ENCODE measurements around the gene EVI2A. TPM values are rescaled to one million over a fixed set of nuclear protein-coding genes. Genes with fewer than 3 reads are reported as not detected.
A peak's percentile ranks its signal among the peaks of the same experiment; 100 is the strongest.

EVI2A gene
- total RNA-seq, 6 experiments from 2014 or later: 1.00 to 1.7 (median 1.4) TPM

- no peak overlapping the region for H3K4me3 Mint-ChIP-seq
- H3K27ac Mint-ChIP-seq: no peak overlapping the region
- no peaks in the 10 kb centered on the region for H3K27me3 Mint-ChIP-seq (ENCODE audit: insufficient read depth)
- no peaks in the 10 kb centered on the region for H3K9me3 Mint-ChIP-seq
- no peak for TF ChIP-seq CTCF (IDR thresholded peaks at IDR 0.05)
- no peak for DNase-seq
- H3K36me3 Mint-ChIP-seq (ENCODE audit: low read depth): peaks cover 62% of the 10 kb centered on the region
- peaks cover 54% of the 10 kb centered on the region for H3K4me1 Mint-ChIP-seq (ENCODE audit: low read depth)
Observed at GRCh38 chr17:31273516-31273915, 47.9 kb downstream of the EVI2A start.

- Mint-ChIP-seq H3K36me3 (ENCODE audit: low read depth) (peaks cover 65% of the 10 kb centered on the region), H3K27me3 (ENCODE audit: insufficient read depth) (peaks cover 3% of the 10 kb centered on the region), H3K4me1 (ENCODE audit: low read depth) (peaks cover 61% of the 10 kb centered on the region), H3K27ac (no peak overlapping the region), H3K4me3 (no peak overlapping the region), H3K9me3 (no peaks in the 10 kb centered on the region)
- DNase-seq: no peak
- TF ChIP-seq CTCF (IDR thresholded peaks at IDR 0.05): no peak
Observed at GRCh38 chr17:31272803-31273202, 48.6 kb downstream of the EVI2A start.

- no peak overlapping the region for H3K4me3 Mint-ChIP-seq
- TF ChIP-seq CTCF (IDR thresholded peaks at IDR 0.05): no peak
- DNase-seq: no peak
- H3K4me1 Mint-ChIP-seq (ENCODE audit: low read depth): peaks cover 67% of the 10 kb centered on the region
- peaks cover 3% of the 10 kb centered on the region for H3K27me3 Mint-ChIP-seq (ENCODE audit: insufficient read depth)
- H3K27ac Mint-ChIP-seq: no peak overlapping the region
- no peaks in the 10 kb centered on the region for H3K9me3 Mint-ChIP-seq
- peaks cover 65% of the 10 kb centered on the region for H3K36me3 Mint-ChIP-seq (ENCODE audit: low read depth)
Observed at GRCh38 chr17:31272236-31272635, 49.2 kb downstream of the EVI2A start.

- H3K4me1 Mint-ChIP-seq (ENCODE audit: low read depth): peaks cover 72% of the 10 kb centered on the region
- H3K27ac Mint-ChIP-seq: peak overlapping the region; percentile 83
- peak overlapping the region; percentile 52 for H3K4me3 Mint-ChIP-seq
- peaks cover 4% of the 10 kb centered on the region for H3K27me3 Mint-ChIP-seq (ENCODE audit: insufficient read depth)
- H3K36me3 Mint-ChIP-seq (ENCODE audit: low read depth): peaks cover 64% of the 10 kb centered on the region
- no peak for TF ChIP-seq CTCF (IDR thresholded peaks at IDR 0.05)
- DNase-seq: peak; percentile 92
- H3K9me3 Mint-ChIP-seq: no peaks in the 10 kb centered on the region
Observed at GRCh38 chr17:31269578-31269983, 51.8 kb downstream of the EVI2A start.

- peak overlapping the region; percentile 83 for H3K27ac Mint-ChIP-seq
- H3K4me3 Mint-ChIP-seq: peak overlapping the region; percentile 52
- no peaks in the 10 kb centered on the region for H3K9me3 Mint-ChIP-seq
- DNase-seq: no peak
- TF ChIP-seq CTCF (IDR thresholded peaks at IDR 0.05): no peak
- peaks cover 67% of the 10 kb centered on the region for H3K4me1 Mint-ChIP-seq (ENCODE audit: low read depth)
- peaks cover 4% of the 10 kb centered on the region for H3K27me3 Mint-ChIP-seq (ENCODE audit: insufficient read depth)
- peaks cover 59% of the 10 kb centered on the region for H3K36me3 Mint-ChIP-seq (ENCODE audit: low read depth)
Observed at GRCh38 chr17:31269036-31269577, 52.3 kb downstream of the EVI2A start.

Other genes with a start within 250 kb of the EVI2A start
- gene NF1, start 226.6 kb downstream of the EVI2A start, total RNA-seq (2021; fragmentation: NEBNext Ultra II Directional; extraction: Animal tissue kit (Norgen Biotek cat#: 25700)): 10 to 100 TPM; 45.0 to 62.6 (median 54.0) TPM
- under 1 TPM in 1 of 6 experiments, not detected in 5; 0.26 TPM for gene OMG, start 24.4 kb downstream of the EVI2A start, total RNA-seq (2021; fragmentation: NEBNext Ultra II Directional; extraction: Animal tissue kit (Norgen Biotek cat#: 25700))
- 1 to 10 TPM in 4 of 6 experiments, under 1 TPM in 2; 0.33 to 2.0 (median 1.5) TPM for gene EVI2B, start 7.6 kb downstream of the EVI2A start, total RNA-seq (2021; fragmentation: NEBNext Ultra II Directional; extraction: Animal tissue kit (Norgen Biotek cat#: 25700))
- under 1 TPM; 0.02 to 0.38 (median 0.09) TPM for gene RAB11FIP4, start 70.1 kb upstream of the EVI2A start, total RNA-seq (2021; fragmentation: NEBNext Ultra II Directional; extraction: Animal tissue kit (Norgen Biotek cat#: 25700))